Stimulated activated CD4-positive, alpha-beta T cell treated with anti-CD3 and anti-CD28 coated beads, Interleukin-4, amount 100 ng/mL, for 1 hour (primary cell): ENCODE results near the gene FNDC10.
A peak's percentile ranks its signal among the peaks of the same experiment; 100 is the strongest.
"Not testable (repeated sequence)": the region's sequence is repeated elsewhere in the genome, so short reads cannot be mapped to it uniquely, and the experiment has no call there.

Experiments used
- DNase-seq: peaks from one replicate; pipeline ENCODE4 v3.0.0-alpha.2; 2020

Gene FNDC10

DNA sequence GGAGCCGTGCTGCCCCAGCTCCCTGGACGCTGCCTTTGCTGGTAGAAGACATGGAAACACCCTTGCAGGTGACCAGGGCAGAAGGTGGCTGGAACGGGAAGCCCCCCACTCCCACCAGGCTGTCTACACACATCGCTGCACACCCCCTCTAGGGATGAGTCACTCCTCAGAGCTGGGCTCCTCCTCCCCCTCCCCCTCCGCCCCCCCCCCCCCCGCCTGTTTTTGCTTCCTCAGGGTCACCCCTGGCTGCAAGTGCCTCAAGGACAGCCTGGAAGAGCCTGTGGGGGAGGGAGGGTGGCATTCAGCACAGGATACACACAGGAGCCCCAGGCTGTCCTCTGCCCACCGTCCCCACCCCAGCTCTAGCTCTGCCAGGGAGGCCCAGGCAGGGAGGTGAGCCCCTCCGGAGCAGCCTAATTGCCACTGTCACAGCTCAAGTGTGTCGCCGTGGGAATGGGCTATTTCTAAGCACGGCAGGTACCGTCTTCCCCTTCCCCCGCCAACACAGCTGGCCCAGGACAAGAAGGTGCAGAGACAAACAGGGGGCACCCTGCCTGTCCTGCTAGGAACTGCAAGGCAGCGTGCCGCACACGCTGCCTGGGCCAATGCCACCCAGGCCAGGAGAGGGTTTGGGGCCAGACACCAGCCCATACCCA, 2.5 kb downstream of the FNDC10 start:
- DNase-seq, result no peak

- no peak for DNase-seq
Observed at GRCh38 chr1:1596493-1597274, 3.3 kb downstream of the FNDC10 start.

DNA sequence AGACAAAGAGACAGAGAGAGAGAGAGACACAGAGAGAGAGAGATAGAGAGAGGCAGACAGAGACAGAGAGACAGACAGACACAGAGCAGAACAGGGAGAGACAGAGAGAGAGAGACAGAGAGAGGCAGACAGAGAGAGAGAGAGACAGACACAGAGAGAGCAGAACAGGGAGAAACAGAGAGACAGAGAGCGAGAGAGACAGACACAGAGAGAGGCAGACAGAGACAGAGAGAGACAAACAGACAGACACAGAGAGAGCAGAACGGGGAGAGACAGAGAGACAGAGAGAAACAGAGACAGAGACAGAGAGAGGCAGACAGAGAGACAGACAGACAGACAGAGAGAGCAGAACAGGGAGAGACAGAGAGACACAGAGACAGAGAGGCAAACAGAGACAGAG, 4.6 kb downstream of the FNDC10 start:
- DNase-seq, result not testable (repeated sequence)

- no peak for DNase-seq
Observed at GRCh38 chr1:1594602-1595260, 5.2 kb downstream of the FNDC10 start.

GRCh38 chr1:1593834-1594601, 5.9 kb downstream of the FNDC10 start:
- no peak for DNase-seq

DNA sequence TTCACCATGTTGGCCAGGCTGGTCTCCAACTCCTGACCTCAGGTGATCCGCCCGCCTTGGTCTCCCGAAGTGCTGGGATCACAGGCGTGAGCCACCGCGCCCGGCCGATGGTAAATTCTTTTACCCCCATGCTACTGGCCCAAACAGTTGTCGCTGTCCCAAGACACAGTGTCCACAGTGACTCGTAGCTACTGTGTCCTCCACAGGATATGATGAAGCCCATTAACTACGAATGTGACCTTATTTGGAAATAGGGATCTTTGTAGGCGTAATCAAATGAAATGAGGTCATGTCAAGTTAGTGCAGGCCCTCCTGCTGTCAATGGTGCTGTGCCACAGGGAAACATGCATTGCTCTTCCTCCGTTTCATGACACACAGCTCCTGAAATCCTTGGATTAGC, 8.5 kb downstream of the FNDC10 start:
- DNase-seq, result no peak

- no peak for DNase-seq
Observed at GRCh38 chr1:1583347-1584010, 16.5 kb downstream of the FNDC10 start.

DNA sequence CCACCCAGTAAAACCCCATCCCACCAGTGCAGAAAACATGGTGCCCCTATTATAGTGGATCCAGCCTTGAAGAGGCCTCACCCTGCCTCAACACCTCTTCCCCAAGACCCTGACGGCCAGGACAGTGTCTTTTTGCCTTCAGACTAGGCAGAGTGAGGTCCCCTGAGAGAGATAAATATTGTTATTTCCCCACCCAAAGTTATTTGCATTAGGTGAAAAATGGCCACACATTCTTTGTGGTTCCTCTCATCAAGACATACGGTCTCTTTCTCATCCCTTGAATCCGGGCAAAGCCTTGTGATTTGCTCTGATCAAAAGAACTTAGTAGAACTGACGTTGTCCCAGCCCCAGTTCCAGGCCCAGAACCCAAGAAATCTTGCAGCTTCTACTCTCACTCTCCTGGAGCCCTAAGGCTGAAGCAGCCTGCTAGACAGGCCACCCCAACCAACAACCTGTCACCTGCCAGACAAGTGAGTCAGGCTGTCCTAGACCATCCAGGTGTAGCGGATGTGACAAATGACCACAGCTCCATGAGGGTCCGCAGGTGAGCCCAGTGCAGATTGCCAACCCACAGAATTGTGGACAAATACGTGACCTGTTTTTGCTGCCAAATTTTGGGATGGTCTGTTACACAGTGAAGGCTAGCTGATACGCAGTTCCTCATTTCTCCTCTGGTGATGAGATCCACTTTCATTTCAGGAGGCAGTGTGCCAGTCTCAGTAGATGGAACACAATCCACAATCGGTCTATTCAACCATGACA, 17.2 kb downstream of the FNDC10 start:
- no peak for DNase-seq

GRCh38 chr1:1578371-1578940, 21.5 kb downstream of the FNDC10 start:
- DNase-seq, result no peak

GRCh38 chr1:1577367-1578011, 22.4 kb downstream of the FNDC10 start:
- no peak for DNase-seq

DNA sequence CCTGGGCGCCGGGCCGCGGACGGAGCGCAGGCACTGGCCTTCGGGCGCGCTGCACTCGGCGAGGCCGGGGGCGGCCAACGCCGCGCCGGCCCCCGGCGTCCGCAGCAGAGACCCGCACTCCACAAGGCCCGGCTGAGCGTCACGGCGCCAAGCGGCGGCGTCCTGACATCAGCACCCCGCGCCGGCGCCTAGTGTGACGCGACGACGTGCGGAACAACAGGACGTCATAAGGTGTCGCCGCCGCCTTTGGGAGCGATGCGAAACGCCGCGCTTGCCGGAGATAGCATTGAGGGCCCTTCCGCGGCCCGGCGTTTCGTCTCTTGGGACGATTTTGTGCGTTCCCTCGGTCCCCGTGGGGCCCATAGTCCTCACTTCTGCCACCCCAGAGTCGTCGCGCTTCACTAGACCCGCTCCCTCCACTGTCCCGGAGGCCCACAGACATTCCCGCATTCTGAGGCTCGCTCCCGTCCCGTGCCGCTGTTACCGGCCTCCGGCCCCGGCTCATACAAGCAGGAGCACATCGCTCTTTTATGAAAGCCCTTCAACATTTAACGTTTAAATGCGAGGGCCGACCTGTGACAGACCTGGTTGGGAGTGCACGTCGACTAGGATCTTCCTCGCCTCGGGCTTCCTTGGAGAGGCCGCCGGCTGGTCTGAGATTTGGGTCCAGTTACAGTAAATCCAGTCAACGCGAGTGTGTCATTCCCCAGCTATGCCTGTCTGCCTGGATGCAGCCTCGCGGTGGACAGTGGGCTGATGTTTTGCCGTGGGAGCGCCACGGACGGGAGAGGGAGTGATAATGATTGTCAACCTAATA, 25.0 kb downstream of the FNDC10 start, which contains the start of gene SSU72:
Gene SSU72 (minus strand): TSS at position 143 of the 817 bp plus-strand sequence. CDS start 306 bp downstream, outside the sequence.
- DNase-seq, result peak; percentile 93

- peak; percentile 69 for DNase-seq
Observed at GRCh38 chr1:1573843-1574720, 25.9 kb downstream of the FNDC10 start.

DNA sequence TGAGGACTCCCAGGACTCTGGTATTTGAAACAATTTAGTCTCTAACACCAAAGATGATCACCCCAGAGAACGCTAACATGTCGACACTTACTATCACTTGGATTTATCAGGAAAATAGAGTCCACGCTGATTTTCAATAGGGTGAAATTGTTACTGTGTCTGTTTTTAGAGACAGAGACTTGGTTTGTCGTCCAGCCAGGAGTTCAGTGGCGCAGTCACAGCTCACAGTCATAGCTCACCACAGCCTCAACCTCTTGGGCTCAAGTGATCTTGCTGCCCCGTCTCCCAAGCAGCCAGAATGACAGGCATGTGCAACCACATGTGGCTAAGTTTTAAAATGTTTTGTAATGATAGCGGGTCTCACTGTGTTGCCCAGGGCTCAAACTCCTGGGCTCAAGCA, 30.6 kb downstream of the FNDC10 start:
- no peak for DNase-seq

DNA sequence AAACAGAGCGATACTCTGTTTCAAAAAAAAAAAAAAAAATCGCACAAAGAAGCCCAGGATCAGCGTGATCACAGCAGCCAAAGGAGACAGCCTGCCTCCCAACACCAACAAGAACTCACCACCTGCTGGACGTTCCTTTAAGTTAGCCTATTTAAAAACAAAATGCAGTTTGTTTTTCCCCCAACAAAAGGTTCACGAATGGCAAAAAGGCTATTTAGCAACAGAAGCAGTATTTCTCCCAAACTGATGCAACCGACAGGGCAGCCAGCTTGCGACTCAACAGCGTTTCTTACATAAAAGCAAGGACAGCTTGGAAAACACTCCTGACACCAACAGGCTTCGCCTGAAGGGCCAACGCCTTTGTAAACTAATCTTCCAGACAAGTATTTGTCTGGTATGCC, 32.0 kb downstream of the FNDC10 start:
- no peak for DNase-seq

DNA sequence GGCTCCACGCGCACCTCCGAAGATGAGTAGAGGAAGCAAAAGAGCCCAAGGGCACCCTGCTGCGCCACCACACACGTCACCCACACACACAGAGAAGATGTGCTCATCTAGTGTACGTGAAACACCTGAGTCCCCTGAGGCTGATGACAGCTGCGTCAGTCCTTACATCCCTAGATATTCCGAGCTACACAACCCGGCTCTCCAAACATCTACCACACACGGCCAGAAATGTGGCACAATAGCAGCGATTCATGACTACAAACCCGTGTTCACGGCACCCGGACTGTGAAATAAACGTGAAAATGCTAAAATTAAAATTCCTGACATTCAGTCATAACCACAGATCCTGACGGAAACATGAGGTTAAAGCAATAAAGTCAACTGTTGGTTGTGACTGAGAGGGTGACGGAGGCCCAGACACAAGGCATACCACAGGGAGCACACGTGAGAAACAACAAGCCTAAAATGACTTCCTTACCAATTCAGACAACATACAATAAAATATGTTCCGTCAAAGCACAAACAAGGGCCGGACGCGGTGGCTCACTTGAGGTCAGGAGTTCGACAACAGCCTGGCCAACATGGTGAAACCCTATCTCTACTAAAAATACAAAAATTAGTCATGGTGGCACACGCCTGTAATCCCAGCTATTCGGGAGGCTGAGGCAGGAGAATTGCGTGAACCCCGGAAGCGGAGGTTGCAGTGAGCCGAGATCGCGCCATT, 32.6 kb downstream of the FNDC10 start:
- DNase-seq, result no peak

- DNase-seq, result no peak
Observed at GRCh38 chr1:1565340-1565739, 34.6 kb downstream of the FNDC10 start.

- no peak for DNase-seq
Observed at GRCh38 chr1:1564268-1564667, 35.7 kb downstream of the FNDC10 start.

GRCh38 chr1:1563688-1564087, 36.2 kb downstream of the FNDC10 start:
- no peak for DNase-seq
